HL-60/S4 (cell line): ENCODE measurements around the gene DHX15.
"Not testable (repeated sequence)": the region's sequence is repeated elsewhere in the genome, so short reads cannot be mapped to it uniquely, and the experiment has no call there.

Experiments
- in situ Hi-C: fragments of 300-500 bp; cut with MboI; formaldehyde crosslinking; loops from 2 replicates; pipeline ENCODE4 v1.14.3; 2022; ENCODE audit warnings: low sequenced_read_pairs

DHX15 gene

DNA sequence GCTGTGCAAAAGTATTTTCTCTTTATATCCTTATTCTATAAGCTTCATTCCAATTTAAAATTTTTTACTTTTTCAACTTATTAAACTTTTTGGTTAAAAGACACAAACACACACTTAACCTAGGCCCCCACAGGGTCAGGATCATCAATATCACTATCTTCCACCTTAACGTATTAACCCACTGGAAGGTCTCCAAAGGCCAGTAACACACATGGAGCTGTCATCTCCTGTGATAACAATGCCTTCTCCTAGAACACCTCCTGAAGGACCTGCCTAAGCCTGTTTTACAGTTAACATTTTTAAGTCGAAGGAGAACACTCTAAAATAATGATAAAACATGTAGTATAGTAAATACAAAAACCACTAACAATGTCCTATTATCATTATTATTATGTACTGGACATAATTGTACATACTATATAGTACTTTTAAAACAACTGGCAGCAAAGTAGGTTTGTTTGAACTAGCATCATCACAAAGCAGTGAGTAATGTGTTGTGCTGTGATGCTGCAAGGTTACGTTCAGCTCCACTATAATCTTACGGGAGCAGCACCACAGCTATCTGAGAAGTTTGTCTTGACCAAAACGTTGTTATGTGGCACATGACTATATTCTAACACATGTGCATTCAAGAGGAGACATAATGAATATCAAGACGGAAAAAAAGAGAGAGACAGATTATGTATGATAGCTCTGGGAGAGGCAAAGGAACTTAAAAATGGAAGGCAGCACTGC, 33.7 kb downstream of the DHX15 start:
- in situ Hi-C loops, result no loop called here

DNA sequence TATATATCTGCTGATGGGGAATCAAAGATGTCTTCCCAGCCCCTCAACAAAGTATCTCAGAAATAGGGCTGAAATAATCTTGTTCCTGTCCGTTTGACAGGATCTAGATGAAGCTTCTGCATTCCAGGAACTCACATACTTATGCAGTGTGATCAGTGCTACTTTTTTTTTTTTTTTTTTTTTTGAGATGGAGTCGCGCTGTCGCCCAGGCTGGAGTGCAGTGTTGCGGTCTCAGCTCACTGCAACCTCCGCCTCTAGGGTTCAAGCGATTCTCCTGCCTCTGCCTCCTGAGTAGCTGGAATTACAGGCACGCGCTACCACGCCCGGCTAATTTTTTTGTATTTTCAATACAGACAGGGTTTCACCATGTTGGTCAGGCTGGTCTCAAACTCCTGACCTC, 36.4 kb downstream of the DHX15 start:
- in situ Hi-C loops, result no loop called here

DNA sequence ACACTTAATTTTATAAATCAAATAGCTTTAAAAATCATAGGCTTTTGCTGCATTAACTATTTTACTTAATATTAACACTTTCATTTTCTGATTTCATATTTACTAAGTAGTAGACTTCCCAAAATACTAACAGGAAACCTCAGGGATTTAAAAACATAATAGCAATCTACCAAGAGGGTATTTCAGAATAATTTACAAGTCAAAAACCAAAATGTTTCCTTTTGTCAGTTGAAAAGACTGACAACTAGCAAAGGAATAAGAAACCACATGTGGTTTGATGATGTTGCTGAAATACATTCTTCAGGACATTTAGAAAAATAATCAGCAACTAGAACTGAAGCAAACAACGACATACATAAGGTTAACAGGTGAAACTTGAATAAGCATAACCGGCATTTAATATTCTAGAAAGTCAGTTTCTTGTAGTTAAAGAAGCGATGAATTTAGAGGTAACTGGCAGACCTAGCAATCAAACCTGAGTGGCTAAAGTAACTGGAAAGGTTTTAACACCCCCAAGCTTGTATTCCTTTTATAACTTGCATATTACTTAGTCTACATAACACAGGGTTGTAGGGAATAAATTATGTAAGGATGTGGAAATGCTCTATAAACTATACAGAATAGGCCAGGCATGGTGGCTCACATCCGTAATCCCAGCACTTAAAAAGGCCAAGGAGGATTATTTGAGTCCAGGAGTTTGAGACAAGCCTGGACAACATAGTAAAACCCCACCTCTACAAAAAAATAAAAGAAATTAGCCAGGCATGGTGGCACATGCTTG, 40.0 kb downstream of the DHX15 start:
- in situ Hi-C loops, result no loop called here

DNA sequence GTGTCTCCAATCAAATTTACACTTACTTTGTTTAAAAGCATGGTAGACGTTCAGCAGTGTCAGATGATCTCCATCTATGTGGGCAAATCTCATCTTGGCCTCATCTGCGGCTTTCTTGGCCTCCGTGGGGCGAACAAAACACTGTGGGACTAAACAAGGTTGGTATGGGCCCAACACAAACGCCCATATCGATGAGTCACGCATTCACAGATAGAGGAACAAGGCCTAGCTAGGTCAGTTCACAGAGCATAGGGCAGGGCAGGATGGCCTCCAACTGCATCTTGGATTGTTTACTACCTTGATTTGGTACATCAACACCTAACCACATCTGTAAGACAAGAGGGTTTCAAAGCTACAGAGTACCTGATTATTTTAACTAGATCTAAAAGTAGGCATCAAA, 47.3 kb downstream of the DHX15 start:
- in situ Hi-C loops, result no loop called here

DNA sequence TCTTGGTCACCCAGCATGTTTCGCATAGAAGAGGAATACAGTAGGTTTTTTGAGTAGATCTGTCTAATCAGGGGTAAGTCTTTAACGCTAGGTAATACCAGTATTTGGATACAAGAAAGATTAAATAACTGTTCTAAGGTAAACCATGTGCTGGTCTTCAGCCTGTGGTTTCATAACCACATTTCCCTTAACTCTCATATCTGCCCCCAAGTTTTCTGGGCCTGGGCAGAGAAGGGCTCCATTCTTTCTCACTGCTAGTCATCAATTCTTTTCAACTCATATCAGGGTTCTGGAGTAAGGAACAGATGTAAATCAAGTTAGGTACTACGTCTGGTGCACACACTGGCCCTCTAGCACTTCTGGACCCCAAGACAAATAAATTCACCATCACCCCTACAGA, 49.0 kb downstream of the DHX15 start:
- in situ Hi-C loops, result no loop called here

DNA sequence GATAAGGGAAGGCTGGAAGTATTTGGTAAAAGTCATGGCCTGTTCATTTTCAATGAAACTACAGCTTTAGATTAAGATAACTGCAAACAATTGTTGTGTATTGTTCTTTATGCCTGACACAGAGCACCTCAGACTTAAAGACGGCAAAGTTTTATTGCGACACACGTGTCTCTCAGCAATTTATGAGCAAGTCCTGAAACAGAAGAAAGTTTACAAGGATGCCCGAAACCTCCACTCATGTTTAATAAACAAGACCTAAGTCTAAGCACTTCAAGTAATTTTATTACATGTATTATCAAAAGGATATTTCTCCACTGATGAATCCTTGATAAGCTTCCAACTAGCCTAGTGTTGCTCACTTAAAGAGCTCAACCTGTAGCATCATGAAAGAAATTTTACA, 51.0 kb downstream of the DHX15 start:
- in situ Hi-C loops, result no loop called here

DNA sequence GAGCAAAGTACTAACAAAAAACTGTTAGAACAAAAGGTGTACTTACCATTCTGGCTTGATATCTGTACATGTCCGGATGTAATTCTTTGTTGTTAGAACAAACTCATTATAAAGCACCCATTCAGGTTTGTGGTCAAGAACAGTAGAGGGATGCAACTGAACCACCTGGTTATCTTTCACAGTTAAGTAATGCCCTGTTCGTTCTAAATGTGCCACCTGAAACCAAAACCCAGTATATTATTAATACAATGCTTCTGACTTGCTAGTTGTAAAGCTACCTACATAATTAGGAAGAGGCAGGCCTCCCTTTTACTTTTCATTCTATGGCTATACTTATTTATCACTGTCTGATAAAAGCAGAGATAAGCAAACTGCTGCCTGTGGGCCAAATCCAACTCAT, 54.8 kb downstream of the DHX15 start:
- in situ Hi-C loops, result no loop called here

DNA sequence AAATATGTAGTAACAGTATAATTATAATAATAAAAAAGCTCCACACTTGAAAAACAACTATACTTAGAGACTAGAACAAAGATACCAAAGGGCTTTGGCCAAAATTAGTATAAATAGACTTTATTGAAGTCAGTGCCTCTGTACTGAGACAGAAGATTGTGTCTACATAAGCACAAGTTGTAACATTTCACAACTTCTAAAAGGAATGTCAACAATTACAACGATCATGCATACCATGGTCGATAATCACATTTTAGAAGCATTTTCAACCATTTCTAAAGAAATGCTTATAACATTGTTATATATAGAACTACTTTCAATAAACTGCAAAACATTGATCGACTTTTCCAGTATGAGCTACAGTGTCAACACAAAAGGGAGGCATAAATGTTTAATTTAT, 57.0 kb downstream of the DHX15 start:
- in situ Hi-C loops, result no loop called here

DNA sequence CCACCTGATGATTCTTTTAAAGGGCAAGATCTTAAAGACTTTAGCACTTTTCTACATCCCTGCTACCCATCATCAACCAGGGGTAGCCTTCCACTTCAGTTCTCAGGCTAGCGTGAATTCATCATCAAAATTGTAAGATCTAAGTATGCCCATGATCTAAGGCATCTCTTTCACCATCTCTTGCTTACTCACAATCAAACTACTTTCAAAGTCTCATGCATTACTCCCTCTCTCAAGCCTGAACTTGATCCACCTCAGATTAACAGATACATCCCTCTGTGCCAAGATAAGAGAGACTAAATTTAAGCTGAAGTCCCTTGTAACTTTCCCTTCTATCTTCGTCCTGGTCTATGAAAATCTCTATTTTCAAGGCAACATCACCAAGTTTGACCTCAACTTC, 62.8 kb downstream of the DHX15 start:
- in situ Hi-C loops, result no loop called here

DNA sequence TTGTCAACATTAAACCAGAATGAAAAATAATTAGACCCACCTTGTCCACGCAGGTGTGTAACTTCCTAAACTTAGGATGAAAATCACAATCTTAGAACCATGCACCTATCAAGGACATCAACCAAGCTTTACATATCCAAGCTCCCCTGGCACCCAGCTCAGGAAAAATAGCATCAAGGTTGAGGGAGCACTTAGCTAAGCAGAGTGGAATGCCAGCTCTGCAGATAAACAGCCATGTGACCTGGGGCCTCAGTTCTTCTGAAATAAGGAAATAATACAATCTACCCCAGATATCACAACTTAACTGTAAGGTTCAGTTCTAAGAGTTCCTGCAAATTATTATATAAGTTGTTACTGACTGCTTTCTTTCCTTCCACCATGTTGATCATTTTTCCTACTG, 64.7 kb downstream of the DHX15 start:
- in situ Hi-C loops, result no loop called here

DNA sequence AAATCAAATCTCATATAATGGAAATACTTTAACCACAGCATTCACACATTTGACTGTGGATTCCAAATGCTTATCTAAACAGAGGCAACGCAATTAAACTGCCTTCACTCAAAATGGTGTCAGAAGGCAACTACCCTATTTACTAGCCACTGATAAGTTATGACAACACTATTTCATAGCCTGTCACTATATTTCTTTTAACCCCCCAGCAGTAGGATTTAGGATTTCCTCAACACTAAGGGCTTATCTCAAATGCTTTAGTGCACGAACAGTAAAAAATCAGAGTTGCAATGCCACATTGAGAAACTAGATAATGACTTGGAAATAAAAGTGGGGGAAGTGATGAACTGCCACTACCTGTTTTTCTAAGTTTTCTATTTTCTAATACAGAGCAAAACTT, 66.7 kb downstream of the DHX15 start:
- in situ Hi-C loops, result no loop called here

DNA sequence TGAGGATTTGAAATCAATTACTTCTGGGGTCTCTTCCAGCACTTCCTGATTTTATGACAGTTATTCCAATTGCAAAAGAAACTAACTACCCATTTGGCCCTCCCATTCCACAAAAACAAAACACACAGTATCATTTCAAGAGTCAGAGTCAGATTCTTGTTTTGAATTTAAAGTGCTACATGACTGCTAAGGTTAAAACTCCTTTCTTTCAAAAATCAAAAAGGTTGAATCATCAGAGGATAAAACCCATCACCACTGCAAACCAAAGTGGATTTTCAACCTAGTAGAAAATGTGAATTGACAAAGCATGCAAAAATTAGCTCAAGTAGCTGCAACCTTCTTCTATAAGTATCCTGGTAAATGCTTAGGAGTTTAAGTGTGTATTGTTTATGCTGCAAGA, 67.4 kb downstream of the DHX15 start:
- in situ Hi-C loops, result no loop called here

DNA sequence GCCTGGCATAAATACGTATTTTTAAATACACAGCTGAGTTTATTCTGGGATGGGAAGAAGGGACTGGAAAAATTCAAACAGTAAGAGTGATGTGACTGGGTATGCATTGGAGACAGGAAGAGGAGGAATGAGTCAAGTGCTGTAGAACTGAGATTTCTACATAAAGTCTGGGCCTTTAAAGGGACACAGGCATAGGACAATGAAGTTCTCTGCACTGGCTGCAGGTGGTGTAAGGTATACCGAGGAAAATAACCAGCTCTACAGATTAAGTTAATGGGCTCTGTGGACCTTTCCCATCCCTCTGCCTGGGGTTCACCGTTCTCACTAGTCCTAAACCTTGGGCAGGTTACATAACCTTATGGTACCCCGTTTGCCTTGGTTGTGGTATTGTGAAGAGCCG, 68.7 kb downstream of the DHX15 start:
- in situ Hi-C loops, result no loop called here

DNA sequence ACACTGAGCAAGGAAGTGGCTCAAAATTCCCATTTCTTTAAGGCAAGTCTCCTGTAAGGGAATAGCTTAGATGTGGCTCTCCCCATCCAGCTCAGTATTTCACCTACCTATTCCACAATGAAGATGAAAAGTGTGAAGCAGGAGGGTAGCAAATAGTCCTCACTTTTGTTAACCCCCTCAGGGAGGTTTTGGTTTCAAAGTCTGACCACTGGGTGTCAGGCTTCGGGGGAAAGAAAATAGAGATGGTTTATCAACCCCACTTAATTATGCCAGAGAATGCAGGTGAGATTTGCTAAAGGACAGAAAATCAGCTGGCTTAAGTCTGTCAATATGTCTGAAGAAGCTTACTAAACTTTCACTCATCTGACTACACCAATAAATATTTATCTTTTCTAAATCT, 69.5 kb downstream of the DHX15 start:
- in situ Hi-C loops, result no loop called here

DNA sequence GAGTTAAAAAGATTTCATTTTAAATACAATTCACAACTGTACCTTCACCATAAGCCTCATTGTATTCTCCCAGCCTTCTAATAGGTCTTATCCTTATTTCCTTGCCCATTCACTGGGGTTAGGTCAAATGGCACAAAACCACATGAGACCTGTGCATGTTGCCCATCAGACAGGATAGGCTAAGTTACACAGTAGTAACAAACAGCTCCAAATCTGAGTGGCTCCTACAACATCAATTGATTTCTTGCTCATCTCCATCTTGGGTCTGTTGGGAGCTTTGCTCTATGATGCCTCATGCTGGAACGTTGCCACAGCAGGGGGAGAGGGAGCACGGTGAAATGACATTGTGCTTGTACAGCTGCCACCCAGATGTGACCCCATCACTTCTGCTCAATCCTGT, 70.6 kb downstream of the DHX15 start:
- in situ Hi-C loops, result no loop called here

DNA sequence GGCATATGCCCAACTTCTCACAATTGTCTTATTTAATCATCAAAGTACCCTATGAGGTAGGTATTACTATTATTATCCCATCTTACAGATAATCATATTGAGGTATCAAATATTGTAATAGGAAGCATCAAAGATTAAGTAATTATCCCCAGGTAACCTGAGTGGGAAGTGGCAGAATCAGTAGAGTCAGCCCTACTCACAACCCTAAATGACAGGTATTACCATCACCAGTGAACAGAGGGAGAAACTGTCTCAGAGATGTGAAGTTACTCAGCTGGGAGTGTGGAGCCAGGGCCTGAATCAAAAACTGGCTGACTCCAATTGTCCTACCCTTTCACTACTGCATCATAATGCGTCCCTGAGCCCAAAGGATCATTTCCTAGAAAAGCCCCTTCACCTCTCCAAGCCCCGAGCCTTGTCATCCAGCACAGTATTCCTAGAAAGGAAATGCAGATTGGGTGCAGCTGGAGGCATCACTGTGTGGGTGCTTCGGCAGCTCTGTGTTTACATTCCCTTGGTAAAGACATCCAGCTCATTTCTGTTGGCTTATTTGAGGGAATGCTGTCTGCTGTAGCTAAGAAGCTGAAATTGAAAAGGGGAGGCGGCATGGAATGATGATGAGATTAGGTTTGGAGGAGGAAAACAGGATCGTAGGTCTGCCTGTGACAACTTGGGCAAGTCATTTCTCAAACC, 72.8 kb downstream of the DHX15 start:
- in situ Hi-C loops, result no loop called here

DNA sequence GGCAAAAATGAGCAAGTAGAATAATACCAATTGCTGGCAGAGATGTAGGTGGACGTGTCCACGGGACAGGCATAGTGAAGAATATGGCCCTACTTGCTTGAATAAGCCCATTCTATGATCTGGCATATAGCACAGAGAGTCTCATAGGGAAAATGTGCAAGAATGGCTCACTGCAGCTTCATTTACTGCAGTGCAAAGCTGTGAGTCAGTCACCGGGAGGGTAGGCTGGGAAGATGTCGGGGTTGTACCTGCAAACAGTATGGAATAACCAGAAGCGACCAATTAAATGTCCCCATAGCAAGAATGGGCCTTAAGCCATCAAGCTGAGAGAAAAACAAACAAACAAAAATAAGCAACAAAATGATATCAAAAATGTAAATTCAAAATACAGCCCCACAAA, 74.3 kb downstream of the DHX15 start:
- in situ Hi-C loops, result no loop called here

DNA sequence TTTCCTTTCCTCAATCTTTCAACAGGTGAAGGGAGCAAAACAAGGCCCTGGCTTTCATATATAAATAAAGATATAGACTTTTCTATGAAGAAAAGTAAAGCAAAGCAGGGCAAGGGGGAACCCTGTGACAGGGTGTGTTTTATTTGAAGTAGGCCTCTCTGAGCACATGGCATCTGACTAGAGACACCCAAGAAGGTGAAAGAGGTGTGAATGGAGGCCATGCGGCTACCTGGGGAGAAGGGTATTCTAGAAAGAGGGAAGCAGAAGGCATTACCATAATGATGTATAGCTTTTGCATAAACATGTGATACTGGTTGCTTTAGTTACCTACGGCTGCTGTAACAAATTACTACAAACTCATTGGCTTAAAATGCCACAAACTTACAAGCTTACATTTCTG, 75.8 kb downstream of the DHX15 start:
- in situ Hi-C loops, result no loop called here

DNA sequence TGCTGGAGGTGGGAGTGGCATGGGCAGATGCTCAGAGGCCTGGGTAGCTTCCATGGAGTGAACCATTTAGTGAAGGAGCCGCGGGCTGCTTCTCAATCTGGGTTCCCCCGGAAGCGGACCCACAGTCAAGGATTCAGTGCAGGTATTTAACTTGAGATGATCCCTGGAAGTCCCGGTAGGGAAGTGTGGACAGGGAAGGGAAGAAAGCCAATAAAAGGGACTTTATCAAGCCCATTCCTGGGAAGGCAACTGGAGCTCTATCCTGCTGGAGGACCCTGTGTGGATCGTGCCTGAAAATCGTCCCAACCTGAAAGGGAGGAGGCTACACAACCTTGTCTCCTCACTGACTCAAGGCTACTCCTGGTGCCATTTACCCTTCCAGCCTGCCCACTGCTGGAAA, 76.9 kb downstream of the DHX15 start:
- in situ Hi-C loops, result no loop called here

DNA sequence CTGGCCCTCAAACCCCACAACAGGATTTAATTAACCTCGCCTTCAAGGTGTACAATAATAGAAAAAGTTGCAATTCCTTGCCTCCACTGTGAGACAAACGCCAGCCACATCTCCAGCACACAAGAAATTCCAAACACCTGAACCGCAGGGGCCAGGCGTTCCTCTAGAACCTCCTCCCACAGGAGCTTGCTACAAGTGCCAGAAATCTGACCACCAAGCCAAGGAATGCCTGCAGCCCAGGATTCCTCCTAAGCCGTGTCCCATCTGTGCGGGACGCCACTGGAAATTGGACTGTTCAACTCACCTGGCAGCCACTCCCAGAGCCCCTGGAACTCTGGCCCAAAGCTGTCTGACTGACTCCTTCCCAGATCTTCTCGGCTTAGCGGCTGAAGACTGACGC, 81.3 kb downstream of the DHX15 start:
- in situ Hi-C loops, result not testable (repeated sequence)

DNA sequence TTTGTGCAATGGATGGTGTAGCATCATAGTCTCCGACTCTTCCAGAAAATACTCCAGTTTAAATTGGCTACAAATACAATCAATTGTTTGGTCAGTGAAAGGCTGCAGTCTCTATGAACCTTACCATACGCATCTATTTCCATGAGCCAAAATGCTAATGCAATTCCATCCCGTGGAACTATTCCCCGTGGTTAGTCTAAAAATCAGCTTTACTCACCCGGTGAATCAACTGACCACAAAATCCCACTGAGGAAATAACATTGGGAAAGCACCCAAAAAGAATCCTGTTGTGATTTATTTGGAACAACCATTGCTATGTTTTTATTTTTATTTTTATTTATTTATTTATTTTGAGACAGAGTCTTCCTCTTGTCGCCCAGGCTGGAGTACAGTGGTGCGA, 87.1 kb downstream of the DHX15 start:
- in situ Hi-C loops, result loop anchor here (25.0 kb wide), 1 partner anchor 865 kb away; no protein-coding TSS in a partner anchor

DNA sequence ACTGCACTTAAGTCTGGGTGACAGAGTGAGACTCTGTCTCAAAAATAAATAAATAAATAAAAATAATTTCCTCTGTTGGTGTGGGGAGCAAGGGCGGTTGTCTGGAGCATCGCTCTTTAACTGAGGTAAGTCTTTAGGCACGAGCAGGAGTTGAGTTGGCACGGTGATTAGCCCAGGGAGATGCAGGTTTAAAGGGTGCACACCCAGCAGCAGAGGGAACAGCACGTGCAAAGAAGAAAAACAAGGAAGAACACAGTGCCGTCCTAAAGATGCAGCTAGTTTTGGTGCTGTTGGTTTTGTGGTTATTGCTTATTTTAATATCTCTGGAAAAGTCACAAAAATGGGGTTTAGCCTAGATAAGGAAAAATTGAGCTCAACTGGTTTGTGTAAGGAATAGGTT, 87.8 kb downstream of the DHX15 start:
- in situ Hi-C loops, result loop anchor here (25.0 kb wide), 1 partner anchor 866 kb away; no protein-coding TSS in a partner anchor
